K562 (cell line): ENCODE measurements around the gene SPIRE1. TPM values are rescaled to one million over a fixed set of nuclear protein-coding genes. Genes with fewer than 3 reads are reported as not detected.

ENCODE experiments used
- ATF3 ChIP-seq, 2 experiments: fragments of 450-650 bp in 1 of 2; sonication (generic) in 1 of 2; formaldehyde crosslinking in 1 of 2; IDR thresholded peaks in 1 of 2; conservative IDR thresholded peaks in 1 of 2; 2 replicates each; pipeline versions ENCODE4 v1.6.1 to v1.8.1; 2016 to 2023; ENCODE audit warnings: mild to moderate bottlenecking in 2 of 2, moderate library complexity in 2 of 2, inconsistent platforms in 1 of 2, missing genetic modification reagents in 1 of 2
- CEBPB ChIP-seq: fragments of 450-650 bp; IDR thresholded peaks from 2 replicates; pipeline ENCODE4 v1.6.1; 2016; ENCODE audit warnings: missing genetic modification characterization, missing compliant biosample characterization
- DACH1 ChIP-seq: fragments of 450-650 bp; IDR thresholded peaks from 2 replicates; pipeline ENCODE4 v1.6.1; 2018; ENCODE audit not compliant: partially characterized antibody
- EGR1 ChIP-seq: fragments of 450-650 bp; conservative IDR thresholded peaks from 2 replicates; pipeline ENCODE4 v1.6.1; 2017; ENCODE audit warnings: mild to moderate bottlenecking
- JUNB ChIP-seq: fragments of 450-650 bp; formaldehyde crosslinking; conservative IDR thresholded peaks from 2 replicates; pipeline ENCODE4 v1.4.0; 2020; ENCODE audit warnings: mild to moderate bottlenecking
- JUND ChIP-seq, 2 experiments: IDR thresholded peaks; 2 replicates in 1 of 2; 3 replicates in 1 of 2; pipeline ENCODE4 v1.6.1; 2011; ENCODE audit warnings: borderline replicate concordance in 2 of 2, low read depth in 2 of 2, low read length in 2 of 2, improper control_type of control experiment in 1 of 2, missing biosample characterization in 1 of 2, missing genetic modification characterization in 1 of 2, missing genetic modification reagents in 1 of 2
- KDM4B ChIP-seq, 2 experiments: fragments of 450-650 bp in 1 of 2; sonication (generic) in 1 of 2; IDR thresholded peaks; 2 replicates each; pipeline ENCODE4 v1.6.1; 2016 to 2017; ENCODE audit warnings: borderline replicate concordance in 2 of 2, antibody characterized with exemption in 1 of 2, low read depth in 1 of 2, mild to moderate bottlenecking in 1 of 2
- MAFG ChIP-seq: fragments of 450-650 bp; conservative IDR thresholded peaks from 2 replicates; pipeline ENCODE4 v1.6.1; 2016; ENCODE audit warnings: missing genetic modification characterization, missing compliant biosample characterization
- MTA2 ChIP-seq: fragments of 450-650 bp; IDR thresholded peaks from 2 replicates; pipeline ENCODE4 v1.6.1; 2016; ENCODE audit warnings: low read depth
- NR0B1 ChIP-seq: fragments of 450-650 bp; IDR thresholded peaks from one replicate; pipeline ENCODE4 v1.6.1; 2018; ENCODE audit warnings: mild to moderate bottlenecking, moderate library complexity; ENCODE audit not compliant: partially characterized antibody
- NR2C2 ChIP-seq, 2 experiments: fragments of 200-800 bp in 1 of 2; sonication (Bioruptor generic) in 1 of 2; sonication (generic) in 1 of 2; formaldehyde crosslinking in 1 of 2; IDR thresholded peaks; 2 replicates each; pipeline versions ENCODE4 v1.6.1 to v1.8.0; 2016 to 2022; ENCODE audit warnings: mild to moderate bottlenecking in 1 of 2, missing compliant biosample characterization in 1 of 2, missing genetic modification characterization in 1 of 2, missing genetic modification reagents in 1 of 2
- NR4A1 ChIP-seq, 2 experiments: fragments of 250-450 bp in 1 of 2; fragments of 450-650 bp in 1 of 2; sonication (Bioruptor Pico) in 1 of 2; IDR thresholded peaks; 2 replicates each; pipeline versions ENCODE4 v1.4.0 to v1.6.1; 2016 to 2020; ENCODE audit warnings: mild to moderate bottlenecking in 2 of 2, missing compliant biosample characterization in 1 of 2, missing genetic modification characterization in 1 of 2, moderate library complexity in 1 of 2
- NUFIP1 ChIP-seq: fragments of 450-650 bp; IDR thresholded peaks from 2 replicates; pipeline ENCODE4 v1.6.1; 2018; ENCODE audit not compliant: partially characterized antibody
- RBM34 ChIP-seq: fragments of 200-400 bp; formaldehyde crosslinking; IDR thresholded peaks from 2 replicates; pipeline ENCODE4 v1.6.1; 2018; ENCODE audit warnings: low read length, borderline replicate concordance; ENCODE audit not compliant: insufficient read depth
- TAF9B ChIP-seq: fragments of 450-650 bp; IDR thresholded peaks from 2 replicates; pipeline ENCODE4 v1.6.1; 2018; ENCODE audit warnings: mild to moderate bottlenecking; ENCODE audit not compliant: partially characterized antibody
- TRIM25 ChIP-seq: fragments of 450-650 bp; IDR thresholded peaks from 2 replicates; pipeline ENCODE4 v1.7.0; 2016; ENCODE audit warnings: borderline replicate concordance
- ZFP30 ChIP-seq: fragments of 250-450 bp; sonication (Bioruptor Pico); IDR thresholded peaks from 2 replicates; pipeline ENCODE4 v1.8.0; 2022; ENCODE audit warnings: moderate library complexity, mild to moderate bottlenecking, inconsistent platforms, borderline replicate concordance
- ZNF592 ChIP-seq: fragments of 450-650 bp; IDR thresholded peaks from 2 replicates; pipeline ENCODE4 v1.6.1; 2017; ENCODE audit warnings: antibody characterized with exemption, mild to moderate bottlenecking
- ZNF695 ChIP-seq: fragments of 450-650 bp; formaldehyde crosslinking; IDR thresholded peaks from 2 replicates; pipeline ENCODE4 v1.4.0; 2020; ENCODE audit warnings: mild to moderate bottlenecking, moderate library complexity
- polyA plus RNA-seq, 8 experiments: library from polyadenylated mRNA; depleted of rRNA in 4 of 8; stranded (reverse) in 5 of 8; unstranded in 3 of 8; fragments of >200 nt; fragmentation: Nextera tagmentation in 2 of 8; fragmentation: Illumina TruSeq in 1 of 8; extraction: Ambion mirVana in 2 of 8; extraction: Trizol in 1 of 8; gene quantifications; 2 replicates each; pipeline versions ENCODE4 v1.2.1 to v1.2.3, GENCODE V29; 2011 to 2014; ENCODE audit warnings: inconsistent platforms in 1 of 8, missing spikeins in 1 of 8
- total RNA-seq, 7 experiments: library from RNA; depleted of rRNA in 6 of 7; stranded (reverse); fragments of >200 nt in 6 of 7; fragmentation: Illumina TruSeq in 2 of 7; extraction: Trizol in 2 of 7; gene quantifications; 2 replicates each; pipeline versions ENCODE4 v1.2.1 to v1.2.3, GENCODE V29; 2011 to 2021; ENCODE audit warnings: low replicate concordance in 1 of 7

Gene SPIRE1
- total and polyA plus RNA-seq, 9 of the 15 experiments (the other 6 are each of a cell fraction or from before 2014, with no cell fraction given) = 2.9 to 14.0 (median 10.2) TPM

- TF ChIP-seq RBM34 (no peak), KDM4B (IDR thresholded peaks at IDR 0.05; ENCODE audit: borderline replicate concordance in 2 of 2, low read depth in 1 of 2) (no peak), JUND (IDR thresholded peaks at IDR 0.05; ENCODE audit: borderline replicate concordance, low read depth, low read length) (no peak), JUND (tag; IDR thresholded peaks at IDR 0.05; ENCODE audit: borderline replicate concordance, low read depth, low read length) (no peak), ZFP30 (no peak), MTA2 (no peak), DACH1 (no peak), NR2C2 (CRISPR knock-in tag; IDR thresholded peaks at IDR 0.05) (no peak), NR2C2 (tag; IDR thresholded peaks at IDR 0.05) (no peak), JUNB (CRISPR knock-in tag) (no peak), NUFIP1 (no peak), CEBPB (tag) (peak; percentile 71), TRIM25 (no peak), TAF9B (no peak), ZNF592 (no peak), NR4A1 (CRISPR knock-in tag; IDR thresholded peaks at IDR 0.05) (no peak), NR4A1 (tag; IDR thresholded peaks at IDR 0.05) (no peak), EGR1 (no peak), ATF3 (IDR thresholded peaks at IDR 0.05) (peak; percentile 71), ATF3 (CRISPR knock-in tag; conservative IDR thresholded peaks at IDR 0.05) (no peak), MAFG (tag) (no peak), NR0B1 (no peak), ZNF695 (CRISPR knock-in tag) (no peak)
Observed at GRCh38 chr18:12625241-12625640, 32.7 kb downstream of the SPIRE1 start (continued).
